SK-N-SH treated with all-trans-retinoic acid at 6 μM for 48 hours (cell line): ENCODE results near the gene ENTPD2.

Source experiments
- ATAC-seq: fragments of 200-7000 bp; cut with Tn5 transposase; 3 replicates; pipeline ENCODE4 v1.9.1; 2020; ENCODE audit warnings: mild to moderate bottlenecking, moderate library complexity
- ARNTL ChIP-seq: fragments of 450-650 bp; formaldehyde crosslinking; IDR thresholded peaks from 2 replicates; pipeline ENCODE4 v1.5.0; 2020; ENCODE audit warnings: low read depth, mild to moderate bottlenecking, moderate library complexity, borderline replicate concordance
- BACH2 ChIP-seq: fragments of 250-450 bp; sonication (Bioruptor Pico); IDR thresholded peaks from 2 replicates; pipeline ENCODE4 v1.9.0; 2021; ENCODE audit warnings: mild to moderate bottlenecking, borderline replicate concordance
- CSDC2 ChIP-seq: fragments of 250-450 bp; sonication (Bioruptor Pico); IDR thresholded peaks from 2 replicates; pipeline ENCODE4 v1.5.0; 2020; ENCODE audit warnings: mild to moderate bottlenecking, moderate library complexity
- ESRRG ChIP-seq: fragments of 250-450 bp; sonication (Bioruptor Pico); IDR thresholded peaks from 2 replicates; pipeline ENCODE4 v1.6.1; 2021; ENCODE audit warnings: mild to moderate bottlenecking
- GLIS3 ChIP-seq: fragments of 250-450 bp; sonication (Bioruptor Pico); IDR thresholded peaks from 2 replicates; pipeline ENCODE4 v1.5.0; 2020; ENCODE audit warnings: mild to moderate bottlenecking, moderate library complexity
- ISL1 ChIP-seq: fragments of 250-450 bp; sonication (Bioruptor Pico); IDR thresholded peaks from 2 replicates; pipeline ENCODE4 v2.1.2; 2022; ENCODE audit warnings: mild to moderate bottlenecking, moderate library complexity
- OSR1 ChIP-seq: fragments of 250-450 bp; sonication (Bioruptor Pico); IDR thresholded peaks from 2 replicates; pipeline ENCODE4 v1.8.0; 2022; ENCODE audit warnings: moderate library complexity, mild to moderate bottlenecking, inconsistent platforms
- PPARA ChIP-seq: fragments of 250-450 bp; sonication (Bioruptor Pico); IDR thresholded peaks from 2 replicates; pipeline ENCODE4 v1.5.0; 2020; ENCODE audit warnings: mild to moderate bottlenecking, borderline replicate concordance
- RARB ChIP-seq: fragments of 250-450 bp; sonication (Bioruptor Pico); IDR thresholded peaks from 2 replicates; pipeline ENCODE4 v1.8.0; 2021; ENCODE audit warnings: mild to moderate bottlenecking, moderate library complexity
- SNAI2 ChIP-seq: fragments of 250-450 bp; sonication (Bioruptor Pico); IDR thresholded peaks from 2 replicates; pipeline ENCODE4 v1.5.0; 2020; ENCODE audit warnings: mild to moderate bottlenecking, moderate library complexity
- TCF4 ChIP-seq: fragments of 250-450 bp; sonication (Bioruptor Pico); IDR thresholded peaks from 2 replicates; pipeline ENCODE4 v1.8.0; 2021; ENCODE audit warnings: mild to moderate bottlenecking, moderate library complexity, borderline replicate concordance
- TOX ChIP-seq: fragments of 250-450 bp; sonication (Bioruptor Pico); IDR thresholded peaks from 2 replicates; pipeline ENCODE4 v1.8.0; 2021; ENCODE audit warnings: mild to moderate bottlenecking, moderate library complexity, borderline replicate concordance
- ZFP3 ChIP-seq: fragments of 250-450 bp; sonication (Bioruptor Pico); IDR thresholded peaks from 2 replicates; pipeline ENCODE4 v1.5.0; 2020; ENCODE audit warnings: mild to moderate bottlenecking, moderate library complexity
- ZFP30 ChIP-seq: fragments of 450-650 bp; formaldehyde crosslinking; IDR thresholded peaks from 2 replicates; pipeline ENCODE4 v1.5.0; 2022; ENCODE audit warnings: mild to moderate bottlenecking, moderate library complexity
- ZNF565 ChIP-seq: fragments of 450-650 bp; formaldehyde crosslinking; conservative IDR thresholded peaks from 2 replicates; pipeline ENCODE4 v1.5.0; 2020; ENCODE audit warnings: low read depth, mild to moderate bottlenecking, moderate library complexity
- ZNF70 ChIP-seq: fragments of 450-650 bp; formaldehyde crosslinking; IDR thresholded peaks from 2 replicates; pipeline ENCODE4 v1.5.0; 2020; ENCODE audit warnings: mild to moderate bottlenecking, moderate library complexity
- ZNF8 ChIP-seq: fragments of 450-650 bp; formaldehyde crosslinking; IDR thresholded peaks from 2 replicates; pipeline ENCODE4 v1.5.0; 2020; ENCODE audit warnings: mild to moderate bottlenecking, moderate library complexity
- TF ChIP-seq, protein P1 (sequence below): fragments of 250-450 bp; sonication (Bioruptor Pico); IDR thresholded peaks from 2 replicates; pipeline ENCODE4 v1.5.1; 2020; ENCODE audit warnings: low read depth, mild to moderate bottlenecking, moderate library complexity
- TF ChIP-seq, protein P2 (sequence below): fragments of 250-450 bp; sonication (Bioruptor Pico); IDR thresholded peaks from 2 replicates; pipeline ENCODE4 v1.5.0; 2020; ENCODE audit warnings: mild to moderate bottlenecking, moderate library complexity
- TF ChIP-seq, protein P3 (sequence below): fragments of 250-450 bp; sonication (Bioruptor Pico); IDR thresholded peaks from 2 replicates; pipeline ENCODE4 v1.5.1; 2021; ENCODE audit warnings: mild to moderate bottlenecking, moderate library complexity
- TF ChIP-seq, protein P4 (sequence below): fragments of 250-450 bp; sonication (Bioruptor Pico); IDR thresholded peaks from 2 replicates; pipeline ENCODE4 v1.8.0; 2020; ENCODE audit warnings: mild to moderate bottlenecking, moderate library complexity, borderline replicate concordance
- TF ChIP-seq, protein P5 (sequence below): fragments of 250-450 bp; sonication (Bioruptor Pico); IDR thresholded peaks from 2 replicates; pipeline ENCODE4 v1.8.0; 2021; ENCODE audit warnings: low read depth, mild to moderate bottlenecking, moderate library complexity, borderline replicate concordance

ENTPD2 gene

DNA sequence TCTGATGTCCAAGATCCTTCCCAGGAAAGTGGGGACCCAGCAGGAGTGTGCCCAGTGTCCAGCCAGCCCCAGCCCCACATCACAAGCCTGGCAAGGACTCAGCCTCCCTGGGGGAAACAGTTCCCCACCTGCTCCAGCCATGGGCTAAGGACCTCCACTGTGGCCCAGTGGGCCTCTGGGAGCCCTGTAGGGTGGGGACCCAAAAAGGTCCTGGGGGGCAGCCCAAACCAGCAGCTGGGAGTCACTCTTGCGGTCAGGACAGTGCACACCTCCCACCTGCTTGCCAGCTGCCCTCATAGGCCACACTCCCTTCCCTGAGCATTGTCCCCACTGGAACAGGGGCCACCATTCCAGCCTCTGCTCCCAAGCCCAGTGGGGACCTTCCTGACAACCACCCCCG, 27.5 kb downstream of the ENTPD2 start:
- no peak for TF ChIP-seq RARB (CRISPR knock-in tag)
- TF ChIP-seq PPARA (CRISPR knock-in tag), result no peak
- TF ChIP-seq ZFP30 (CRISPR knock-in tag), result no peak
- no peak for TF ChIP-seq ISL1 (CRISPR knock-in tag)
- TF ChIP-seq, protein P1, sequence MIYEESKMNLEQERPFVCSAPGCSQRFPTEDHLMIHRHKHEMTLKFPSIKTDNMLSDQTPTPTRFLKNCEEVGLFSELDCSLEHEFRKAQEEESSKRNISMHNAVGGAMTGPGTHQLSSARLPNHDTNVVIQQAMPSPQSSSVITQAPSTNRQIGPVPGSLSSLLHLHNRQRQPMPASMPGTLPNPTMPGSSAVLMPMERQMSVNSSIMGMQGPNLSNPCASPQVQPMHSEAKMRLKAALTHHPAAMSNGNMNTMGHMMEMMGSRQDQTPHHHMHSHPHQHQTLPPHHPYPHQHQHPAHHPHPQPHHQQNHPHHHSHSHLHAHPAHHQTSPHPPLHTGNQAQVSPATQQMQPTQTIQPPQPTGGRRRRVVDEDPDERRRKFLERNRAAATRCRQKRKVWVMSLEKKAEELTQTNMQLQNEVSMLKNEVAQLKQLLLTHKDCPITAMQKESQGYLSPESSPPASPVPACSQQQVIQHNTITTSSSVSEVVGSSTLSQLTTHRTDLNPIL, result no peak
- no peak for TF ChIP-seq ESRRG (CRISPR knock-in tag)
- TF ChIP-seq, protein P2, sequence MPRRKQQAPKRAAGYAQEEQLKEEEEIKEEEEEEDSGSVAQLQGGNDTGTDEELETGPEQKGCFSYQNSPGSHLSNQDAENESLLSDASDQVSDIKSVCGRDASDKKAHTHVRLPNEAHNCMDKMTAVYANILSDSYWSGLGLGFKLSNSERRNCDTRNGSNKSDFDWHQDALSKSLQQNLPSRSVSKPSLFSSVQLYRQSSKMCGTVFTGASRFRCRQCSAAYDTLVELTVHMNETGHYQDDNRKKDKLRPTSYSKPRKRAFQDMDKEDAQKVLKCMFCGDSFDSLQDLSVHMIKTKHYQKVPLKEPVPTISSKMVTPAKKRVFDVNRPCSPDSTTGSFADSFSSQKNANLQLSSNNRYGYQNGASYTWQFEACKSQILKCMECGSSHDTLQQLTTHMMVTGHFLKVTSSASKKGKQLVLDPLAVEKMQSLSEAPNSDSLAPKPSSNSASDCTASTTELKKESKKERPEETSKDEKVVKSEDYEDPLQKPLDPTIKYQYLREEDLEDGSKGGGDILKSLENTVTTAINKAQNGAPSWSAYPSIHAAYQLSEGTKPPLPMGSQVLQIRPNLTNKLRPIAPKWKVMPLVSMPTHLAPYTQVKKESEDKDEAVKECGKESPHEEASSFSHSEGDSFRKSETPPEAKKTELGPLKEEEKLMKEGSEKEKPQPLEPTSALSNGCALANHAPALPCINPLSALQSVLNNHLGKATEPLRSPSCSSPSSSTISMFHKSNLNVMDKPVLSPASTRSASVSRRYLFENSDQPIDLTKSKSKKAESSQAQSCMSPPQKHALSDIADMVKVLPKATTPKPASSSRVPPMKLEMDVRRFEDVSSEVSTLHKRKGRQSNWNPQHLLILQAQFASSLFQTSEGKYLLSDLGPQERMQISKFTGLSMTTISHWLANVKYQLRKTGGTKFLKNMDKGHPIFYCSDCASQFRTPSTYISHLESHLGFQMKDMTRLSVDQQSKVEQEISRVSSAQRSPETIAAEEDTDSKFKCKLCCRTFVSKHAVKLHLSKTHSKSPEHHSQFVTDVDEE (CRISPR knock-in tag), result no peak
- TF ChIP-seq, protein P3, sequence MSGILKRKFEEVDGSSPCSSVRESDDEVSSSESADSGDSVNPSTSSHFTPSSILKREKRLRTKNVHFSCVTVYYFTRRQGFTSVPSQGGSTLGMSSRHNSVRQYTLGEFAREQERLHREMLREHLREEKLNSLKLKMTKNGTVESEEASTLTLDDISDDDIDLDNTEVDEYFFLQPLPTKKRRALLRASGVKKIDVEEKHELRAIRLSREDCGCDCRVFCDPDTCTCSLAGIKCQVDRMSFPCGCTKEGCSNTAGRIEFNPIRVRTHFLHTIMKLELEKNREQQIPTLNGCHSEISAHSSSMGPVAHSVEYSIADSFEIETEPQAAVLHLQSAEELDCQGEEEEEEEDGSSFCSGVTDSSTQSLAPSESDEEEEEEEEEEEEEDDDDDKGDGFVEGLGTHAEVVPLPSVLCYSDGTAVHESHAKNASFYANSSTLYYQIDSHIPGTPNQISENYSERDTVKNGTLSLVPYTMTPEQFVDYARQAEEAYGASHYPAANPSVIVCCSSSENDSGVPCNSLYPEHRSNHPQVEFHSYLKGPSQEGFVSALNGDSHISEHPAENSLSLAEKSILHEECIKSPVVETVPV (CRISPR knock-in tag), result no peak
- TF ChIP-seq, protein P4, sequence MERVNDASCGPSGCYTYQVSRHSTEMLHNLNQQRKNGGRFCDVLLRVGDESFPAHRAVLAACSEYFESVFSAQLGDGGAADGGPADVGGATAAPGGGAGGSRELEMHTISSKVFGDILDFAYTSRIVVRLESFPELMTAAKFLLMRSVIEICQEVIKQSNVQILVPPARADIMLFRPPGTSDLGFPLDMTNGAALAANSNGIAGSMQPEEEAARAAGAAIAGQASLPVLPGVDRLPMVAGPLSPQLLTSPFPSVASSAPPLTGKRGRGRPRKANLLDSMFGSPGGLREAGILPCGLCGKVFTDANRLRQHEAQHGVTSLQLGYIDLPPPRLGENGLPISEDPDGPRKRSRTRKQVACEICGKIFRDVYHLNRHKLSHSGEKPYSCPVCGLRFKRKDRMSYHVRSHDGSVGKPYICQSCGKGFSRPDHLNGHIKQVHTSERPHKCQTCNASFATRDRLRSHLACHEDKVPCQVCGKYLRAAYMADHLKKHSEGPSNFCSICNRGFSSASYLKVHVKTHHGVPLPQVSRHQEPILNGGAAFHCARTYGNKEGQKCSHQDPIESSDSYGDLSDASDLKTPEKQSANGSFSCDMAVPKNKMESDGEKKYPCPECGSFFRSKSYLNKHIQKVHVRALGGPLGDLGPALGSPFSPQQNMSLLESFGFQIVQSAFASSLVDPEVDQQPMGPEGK (CRISPR knock-in tag), result no peak
- TF ChIP-seq TCF4 (CRISPR knock-in tag), result no peak
- no peak for TF ChIP-seq ZNF8 (CRISPR knock-in tag)
- TF ChIP-seq SNAI2 (CRISPR knock-in tag), result no peak
- no peak for TF ChIP-seq ZNF70
- ATAC-seq, result no peak

DNA sequence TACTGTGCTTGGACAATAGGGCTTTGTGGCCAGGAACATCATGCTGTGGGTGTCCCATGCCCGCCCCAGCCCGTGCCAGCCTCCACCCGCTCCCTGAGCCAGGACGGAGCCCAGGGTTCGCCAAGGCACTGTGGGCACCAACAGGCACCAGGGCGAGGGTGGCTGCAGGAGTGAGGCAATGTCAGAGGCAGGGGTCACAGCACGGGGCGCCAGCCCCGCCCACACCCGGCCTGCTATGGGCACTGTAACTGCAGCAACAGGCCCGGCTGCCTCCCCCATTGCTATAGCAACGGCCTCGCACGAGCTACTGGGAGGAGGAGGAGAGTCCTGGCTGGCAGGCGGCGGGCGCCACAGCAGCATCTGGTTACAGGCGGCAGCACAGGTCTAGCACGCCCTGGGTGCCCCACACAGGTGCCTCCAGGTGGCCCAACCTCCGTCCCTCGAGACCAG, 28.3 kb downstream of the ENTPD2 start:
- TF ChIP-seq CSDC2 (CRISPR knock-in tag) (no peak), ZFP3 (CRISPR knock-in tag) (no peak), ZNF565 (CRISPR knock-in tag) (no peak), GLIS3 (CRISPR knock-in tag) (no peak), TOX (CRISPR knock-in tag) (no peak), TCF4 (CRISPR knock-in tag) (no peak), ZNF8 (CRISPR knock-in tag) (no peak), BACH2 (CRISPR knock-in tag) (no peak), ESRRG (CRISPR knock-in tag) (no peak), RARB (CRISPR knock-in tag) (no peak), PPARA (CRISPR knock-in tag) (no peak), OSR1 (CRISPR knock-in tag) (no peak), ISL1 (CRISPR knock-in tag) (no peak), ARNTL (CRISPR knock-in tag) (no peak), SNAI2 (CRISPR knock-in tag) (no peak)
- TF ChIP-seq, protein P4 (CRISPR knock-in tag), result no peak
- TF ChIP-seq, protein P2 (CRISPR knock-in tag), result no peak
- TF ChIP-seq, protein P5, sequence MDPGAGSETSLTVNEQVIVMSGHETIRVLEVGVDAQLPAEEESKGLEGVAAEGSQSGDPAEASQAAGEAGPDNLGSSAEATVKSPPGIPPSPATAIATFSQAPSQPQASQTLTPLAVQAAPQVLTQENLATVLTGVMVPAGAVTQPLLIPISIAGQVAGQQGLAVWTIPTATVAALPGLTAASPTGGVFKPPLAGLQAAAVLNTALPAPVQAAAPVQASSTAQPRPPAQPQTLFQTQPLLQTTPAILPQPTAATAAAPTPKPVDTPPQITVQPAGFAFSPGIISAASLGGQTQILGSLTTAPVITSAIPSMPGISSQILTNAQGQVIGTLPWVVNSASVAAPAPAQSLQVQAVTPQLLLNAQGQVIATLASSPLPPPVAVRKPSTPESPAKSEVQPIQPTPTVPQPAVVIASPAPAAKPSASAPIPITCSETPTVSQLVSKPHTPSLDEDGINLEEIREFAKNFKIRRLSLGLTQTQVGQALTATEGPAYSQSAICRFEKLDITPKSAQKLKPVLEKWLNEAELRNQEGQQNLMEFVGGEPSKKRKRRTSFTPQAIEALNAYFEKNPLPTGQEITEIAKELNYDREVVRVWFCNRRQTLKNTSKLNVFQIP (CRISPR knock-in tag), result no peak
- ATAC-seq, result no peak
